OCI-LY3 (cell line): ENCODE measurements around the gene TANGO2.

ENCODE experiments used
- H2AFZ ChIP-seq: fragments of 200-600, 300-600 bp; shearing (Covaris generic); 2 replicates; pipeline ENCODE4 v1.6.0; 2014; ENCODE audit warnings: antibody characterized with exemption, low read depth, low read length
- H3K27ac ChIP-seq: fragments of 200-600, 300-600 bp; sonication (generic); 2 replicates; pipeline ENCODE4 v1.5.1; 2014; ENCODE audit warnings: mild to moderate bottlenecking, low read length, moderate library complexity, mixed read lengths
- H3K27me3 ChIP-seq: fragments of 200-600, 300-600 bp; sonication (generic); 2 replicates; pipeline ENCODE4 v1.6.1; 2014; ENCODE audit warnings: low read depth, low read length, mixed read lengths
- H3K36me3 ChIP-seq: fragments of 200-600, 300-600 bp; sonication (generic); replicated peaks from 2 replicates; pipeline ENCODE3; 2014; ENCODE audit warnings: low read depth, low read length, mixed read lengths
- H3K4me1 ChIP-seq: fragments of 300-600, 200-600 bp; sonication (generic); 2 replicates; pipeline ENCODE4 v1.6.1; 2014; ENCODE audit warnings: low read length, mixed read lengths
- H3K4me2 ChIP-seq: fragments of 200-600, 300-600 bp; sonication (generic); 2 replicates; pipeline ENCODE4 v1.6.1; 2014; ENCODE audit warnings: low read length, mixed read lengths
- H3K4me3 ChIP-seq: fragments of 300-600, 200-600 bp; sonication (generic); 2 replicates; pipeline ENCODE4 v1.5.1; 2014; ENCODE audit warnings: antibody characterized with exemption, mild to moderate bottlenecking, low read length, moderate library complexity
- H3K79me2 ChIP-seq: fragments of 300-600, 200-600 bp; shearing (Covaris generic); 2 replicates; pipeline ENCODE4 v1.6.1; 2014; ENCODE audit warnings: mild to moderate bottlenecking, low read length, mixed read lengths
- H3K9ac ChIP-seq: fragments of 300-600, 200-600 bp; shearing (Covaris generic); 2 replicates; pipeline ENCODE4 v1.6.0; 2014; ENCODE audit warnings: mild to moderate bottlenecking, low read length, moderate library complexity
- H3K9me3 ChIP-seq: fragments of 200-600, 300-600 bp; shearing (Covaris generic); 2 replicates; pipeline ENCODE4 v1.6.1; 2014; ENCODE audit warnings: low read length, mixed read lengths; ENCODE audit not compliant: insufficient read depth
- H4K20me1 ChIP-seq: fragments of 200-600, 300-600 bp; sonication (generic); 2 replicates; pipeline ENCODE4 v1.6.1; 2016; ENCODE audit warnings: low read length, mixed read lengths; ENCODE audit not compliant: insufficient read depth
- CTCF ChIP-seq: fragments of 200-600, 300-600 bp; sonication (generic); IDR thresholded peaks from 2 replicates; pipeline ENCODE4 v1.5.1; 2014; ENCODE audit warnings: antibody characterized with exemption, low read length, low read depth
- EZH2phosphoT487 ChIP-seq: fragments of 200-600 bp; shearing (Covaris generic); IDR thresholded peaks from 2 replicates; pipeline ENCODE4 v1.6.1; 2018; ENCODE audit warnings: antibody characterized with exemption, mixed run types, low read depth

TANGO2 gene

GRCh38 chr22:20108757-20109230 is 87.9 kb downstream of the TANGO2 start:
- peaks cover 2% of the 10 kb centered on the region; the same call in 1 of the 2 replicates for H3K79me2 ChIP-seq
- H3K36me3 ChIP-seq: peaks cover 75% of the 10 kb centered on the region
- H3K4me2 ChIP-seq: no peak overlapping the region
- H3K9me3 ChIP-seq: no peaks in the 10 kb centered on the region
- H4K20me1 ChIP-seq: peaks cover 8% of the 10 kb centered on the region; the same call in 1 of the 2 replicates
- H3K4me3 ChIP-seq: no peak overlapping the region
- TF ChIP-seq EZH2phosphoT487 (no peak), CTCF (no peak)
- no peaks in the 10 kb centered on the region for H3K4me1 ChIP-seq
- no peak overlapping the region for H3K9ac ChIP-seq
- H3K27me3 ChIP-seq: no peaks in the 10 kb centered on the region
- no peak overlapping the region for H2AFZ ChIP-seq
- H3K27ac ChIP-seq: no peak overlapping the region

- no peak overlapping the region for H2AFZ ChIP-seq
- no peaks in the 10 kb centered on the region for H3K27me3 ChIP-seq
- TF ChIP-seq CTCF (no peak), EZH2phosphoT487 (no peak)
- no peak overlapping the region for H3K9ac ChIP-seq
- no peak overlapping the region for H3K4me2 ChIP-seq
- H3K79me2 ChIP-seq: peaks cover 11% of the 10 kb centered on the region
- H3K4me1 ChIP-seq: no peaks in the 10 kb centered on the region
- no peak overlapping the region for H3K4me3 ChIP-seq
- peaks cover 79% of the 10 kb centered on the region for H3K36me3 ChIP-seq
- no peak overlapping the region for H3K27ac ChIP-seq
- no peaks in the 10 kb centered on the region for H3K9me3 ChIP-seq
- peaks cover 8% of the 10 kb centered on the region; the same call in 1 of the 2 replicates for H4K20me1 ChIP-seq
These were observed 88.8 kb downstream of the TANGO2 start for GRCh38 chr22:20109411-20110358.

- H3K9ac ChIP-seq: no peak overlapping the region
These were observed 89.6 kb downstream of the TANGO2 start for GRCh38 chr22:20110359-20110985.

More at GRCh38 chr22:20110359-20110985, 89.6 kb downstream of the TANGO2 start:
- H3K4me3 ChIP-seq: no peak overlapping the region
- no peak overlapping the region for H3K27ac ChIP-seq
- H3K36me3 ChIP-seq: peaks cover 78% of the 10 kb centered on the region
- peaks cover 19% of the 10 kb centered on the region for H3K79me2 ChIP-seq
- no peak overlapping the region for H2AFZ ChIP-seq
- no peaks in the 10 kb centered on the region for H3K9me3 ChIP-seq
- H3K4me1 ChIP-seq: peaks cover 3% of the 10 kb centered on the region; the same call in 1 of the 2 replicates
- TF ChIP-seq CTCF: no peak
- no peak for TF ChIP-seq EZH2phosphoT487
- H3K27me3 ChIP-seq: no peaks in the 10 kb centered on the region
- no peak overlapping the region for H3K4me2 ChIP-seq
- H4K20me1 ChIP-seq: peaks cover 7% of the 10 kb centered on the region; the same call in 1 of the 2 replicates
